Ishikawa (cell line): ENCODE measurements around the gene CHURC1.

Experiments
- CEBPB ChIP-seq: IDR thresholded peaks from 2 replicates; pipeline ENCODE4 v1.6.1; 2012
- CREB1 ChIP-seq: IDR thresholded peaks from 2 replicates; pipeline ENCODE4 v1.6.1; 2012; ENCODE audit warnings: low read depth
- EGR1 ChIP-seq: IDR thresholded peaks from 2 replicates; pipeline ENCODE4 v1.6.1; 2012
- EP300 ChIP-seq: IDR thresholded peaks from 2 replicates; pipeline ENCODE4 v1.6.1; 2012; ENCODE audit warnings: borderline replicate concordance
- FOXM1 ChIP-seq: IDR thresholded peaks from 2 replicates; pipeline ENCODE4 v1.6.1; 2012; ENCODE audit warnings: low read depth, borderline replicate concordance
- NFIC ChIP-seq: IDR thresholded peaks from 2 replicates; pipeline ENCODE4 v1.6.1; 2012
- RAD21 ChIP-seq: IDR thresholded peaks from 2 replicates; pipeline ENCODE4 v1.6.1; 2012; ENCODE audit warnings: low read depth
- TAF1 ChIP-seq: IDR thresholded peaks from 2 replicates; pipeline ENCODE4 v1.6.1; 2012; ENCODE audit warnings: low read depth, mild to moderate bottlenecking
- TCF12 ChIP-seq: IDR thresholded peaks from 2 replicates; pipeline ENCODE4 v1.6.1; 2012; ENCODE audit warnings: low read depth
- TEAD4 ChIP-seq: IDR thresholded peaks from 2 replicates; pipeline ENCODE4 v1.6.1; 2012
- YY1 ChIP-seq: IDR thresholded peaks from 2 replicates; pipeline ENCODE4 v1.6.1; 2012; ENCODE audit warnings: low read depth
- ZBTB7A ChIP-seq: IDR thresholded peaks from 2 replicates; pipeline ENCODE4 v1.6.1; 2012; ENCODE audit warnings: low read depth
- TF ChIP-seq, protein P1 (sequence below): IDR thresholded peaks from 2 replicates; pipeline ENCODE4 v1.6.1; 2012
- TF ChIP-seq, protein P2 (sequence below): IDR thresholded peaks from 2 replicates; pipeline ENCODE4 v1.6.1; 2012
- TF ChIP-seq, protein P3 (sequence below): IDR thresholded peaks from 2 replicates; pipeline ENCODE4 v1.6.1; 2012; ENCODE audit warnings: low read depth, mild to moderate bottlenecking

Gene CHURC1

DNA sequence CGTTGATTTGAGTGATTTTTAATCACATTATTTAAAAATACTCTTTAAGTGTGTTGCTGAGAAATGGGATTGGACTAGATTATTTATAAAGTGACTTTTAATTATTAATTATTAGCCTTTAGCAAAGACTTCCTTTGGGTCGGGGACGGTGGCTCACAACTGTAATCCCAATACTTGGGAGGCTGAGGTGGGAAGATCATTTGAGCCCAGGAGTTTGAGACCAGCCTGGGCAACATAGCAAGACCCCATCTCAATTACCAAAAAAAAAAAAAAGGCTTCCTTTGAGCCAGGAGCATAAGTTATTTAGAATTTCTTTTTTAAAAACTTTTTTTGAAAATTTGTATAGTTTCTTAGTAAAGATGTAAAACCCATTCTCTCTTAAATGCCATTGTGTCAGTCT lies 8.8 kb downstream of the CHURC1 start:
- no peak for TF ChIP-seq RAD21
- TF ChIP-seq CREB1: no peak
- no peak for TF ChIP-seq CEBPB
- no peak for TF ChIP-seq YY1
- no peak for TF ChIP-seq EGR1
- TF ChIP-seq EP300: no peak
- TF ChIP-seq TEAD4: no peak
- no peak for TF ChIP-seq FOXM1
- TF ChIP-seq NFIC: no peak
- TF ChIP-seq TCF12: no peak
- TF ChIP-seq, protein P1, sequence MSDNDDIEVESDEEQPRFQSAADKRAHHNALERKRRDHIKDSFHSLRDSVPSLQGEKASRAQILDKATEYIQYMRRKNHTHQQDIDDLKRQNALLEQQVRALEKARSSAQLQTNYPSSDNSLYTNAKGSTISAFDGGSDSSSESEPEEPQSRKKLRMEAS: no peak
- TF ChIP-seq TAF1: no peak
- TF ChIP-seq, protein P2, sequence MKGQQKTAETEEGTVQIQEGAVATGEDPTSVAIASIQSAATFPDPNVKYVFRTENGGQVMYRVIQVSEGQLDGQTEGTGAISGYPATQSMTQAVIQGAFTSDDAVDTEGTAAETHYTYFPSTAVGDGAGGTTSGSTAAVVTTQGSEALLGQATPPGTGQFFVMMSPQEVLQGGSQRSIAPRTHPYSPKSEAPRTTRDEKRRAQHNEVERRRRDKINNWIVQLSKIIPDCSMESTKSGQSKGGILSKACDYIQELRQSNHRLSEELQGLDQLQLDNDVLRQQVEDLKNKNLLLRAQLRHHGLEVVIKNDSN: no peak
- TF ChIP-seq ZBTB7A: no peak
- TF ChIP-seq, protein P3, sequence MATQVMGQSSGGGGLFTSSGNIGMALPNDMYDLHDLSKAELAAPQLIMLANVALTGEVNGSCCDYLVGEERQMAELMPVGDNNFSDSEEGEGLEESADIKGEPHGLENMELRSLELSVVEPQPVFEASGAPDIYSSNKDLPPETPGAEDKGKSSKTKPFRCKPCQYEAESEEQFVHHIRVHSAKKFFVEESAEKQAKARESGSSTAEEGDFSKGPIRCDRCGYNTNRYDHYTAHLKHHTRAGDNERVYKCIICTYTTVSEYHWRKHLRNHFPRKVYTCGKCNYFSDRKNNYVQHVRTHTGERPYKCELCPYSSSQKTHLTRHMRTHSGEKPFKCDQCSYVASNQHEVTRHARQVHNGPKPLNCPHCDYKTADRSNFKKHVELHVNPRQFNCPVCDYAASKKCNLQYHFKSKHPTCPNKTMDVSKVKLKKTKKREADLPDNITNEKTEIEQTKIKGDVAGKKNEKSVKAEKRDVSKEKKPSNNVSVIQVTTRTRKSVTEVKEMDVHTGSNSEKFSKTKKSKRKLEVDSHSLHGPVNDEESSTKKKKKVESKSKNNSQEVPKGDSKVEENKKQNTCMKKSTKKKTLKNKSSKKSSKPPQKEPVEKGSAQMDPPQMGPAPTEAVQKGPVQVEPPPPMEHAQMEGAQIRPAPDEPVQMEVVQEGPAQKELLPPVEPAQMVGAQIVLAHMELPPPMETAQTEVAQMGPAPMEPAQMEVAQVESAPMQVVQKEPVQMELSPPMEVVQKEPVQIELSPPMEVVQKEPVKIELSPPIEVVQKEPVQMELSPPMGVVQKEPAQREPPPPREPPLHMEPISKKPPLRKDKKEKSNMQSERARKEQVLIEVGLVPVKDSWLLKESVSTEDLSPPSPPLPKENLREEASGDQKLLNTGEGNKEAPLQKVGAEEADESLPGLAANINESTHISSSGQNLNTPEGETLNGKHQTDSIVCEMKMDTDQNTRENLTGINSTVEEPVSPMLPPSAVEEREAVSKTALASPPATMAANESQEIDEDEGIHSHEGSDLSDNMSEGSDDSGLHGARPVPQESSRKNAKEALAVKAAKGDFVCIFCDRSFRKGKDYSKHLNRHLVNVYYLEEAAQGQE: no peak

DNA sequence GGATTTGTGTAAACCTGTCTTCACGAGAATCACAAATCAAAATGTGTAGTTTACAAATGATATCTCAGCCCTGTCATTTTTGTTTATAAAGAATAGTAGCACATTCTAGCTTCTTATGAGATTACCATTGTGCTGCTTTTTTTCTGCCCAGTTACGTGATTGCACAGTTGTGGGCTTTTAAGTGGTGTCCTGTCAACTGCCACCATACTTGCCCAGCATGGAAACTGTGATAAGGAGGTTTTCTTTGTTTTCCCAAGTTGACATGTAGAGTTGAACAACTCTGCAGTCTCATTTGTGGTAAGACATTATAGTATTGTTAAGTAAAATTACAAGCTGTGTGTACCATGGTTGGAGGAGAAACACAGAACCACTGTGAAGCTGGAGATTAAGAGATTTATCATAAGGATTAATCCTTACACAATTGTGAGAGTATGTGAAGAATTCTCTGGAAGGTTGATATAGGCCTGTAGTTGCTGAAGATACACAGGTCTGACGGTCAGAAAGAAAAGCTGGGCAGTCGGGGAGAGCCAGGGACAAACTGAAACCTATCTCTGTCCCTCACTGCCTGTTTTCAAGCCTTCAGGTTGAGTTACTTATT lies 12.2 kb downstream of the CHURC1 start:
- no peak for TF ChIP-seq NFIC
- no peak for TF ChIP-seq CEBPB
- TF ChIP-seq TEAD4: no peak
- TF ChIP-seq RAD21: no peak

DNA sequence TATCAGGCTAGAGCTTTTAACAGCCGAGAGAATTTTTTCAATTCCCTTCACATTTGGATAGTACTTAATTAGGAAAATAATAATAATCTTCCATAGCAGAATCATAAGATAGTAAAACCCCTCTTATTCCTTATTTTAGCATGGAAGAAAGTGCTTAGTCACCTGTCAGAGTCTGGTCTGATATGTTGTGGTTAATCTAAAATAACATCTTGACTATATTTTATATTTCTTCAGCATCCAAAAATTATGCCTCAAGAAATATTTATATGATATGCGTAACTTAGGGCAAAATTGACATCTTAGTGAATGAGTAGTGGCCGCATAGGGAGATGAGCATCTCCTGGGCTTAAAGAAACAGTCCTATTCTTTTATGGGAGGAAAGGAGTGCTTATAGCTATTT lies 12.8 kb downstream of the CHURC1 start:
- TF ChIP-seq CEBPB (no peak), EGR1 (no peak), RAD21 (no peak), TCF12 (no peak), CREB1 (no peak), NFIC (no peak), ZBTB7A (no peak), YY1 (no peak), TEAD4 (no peak), TAF1 (no peak), EP300 (no peak), FOXM1 (no peak)
- TF ChIP-seq, protein P1: no peak
- TF ChIP-seq, protein P2: no peak
- TF ChIP-seq, protein P3: no peak

DNA sequence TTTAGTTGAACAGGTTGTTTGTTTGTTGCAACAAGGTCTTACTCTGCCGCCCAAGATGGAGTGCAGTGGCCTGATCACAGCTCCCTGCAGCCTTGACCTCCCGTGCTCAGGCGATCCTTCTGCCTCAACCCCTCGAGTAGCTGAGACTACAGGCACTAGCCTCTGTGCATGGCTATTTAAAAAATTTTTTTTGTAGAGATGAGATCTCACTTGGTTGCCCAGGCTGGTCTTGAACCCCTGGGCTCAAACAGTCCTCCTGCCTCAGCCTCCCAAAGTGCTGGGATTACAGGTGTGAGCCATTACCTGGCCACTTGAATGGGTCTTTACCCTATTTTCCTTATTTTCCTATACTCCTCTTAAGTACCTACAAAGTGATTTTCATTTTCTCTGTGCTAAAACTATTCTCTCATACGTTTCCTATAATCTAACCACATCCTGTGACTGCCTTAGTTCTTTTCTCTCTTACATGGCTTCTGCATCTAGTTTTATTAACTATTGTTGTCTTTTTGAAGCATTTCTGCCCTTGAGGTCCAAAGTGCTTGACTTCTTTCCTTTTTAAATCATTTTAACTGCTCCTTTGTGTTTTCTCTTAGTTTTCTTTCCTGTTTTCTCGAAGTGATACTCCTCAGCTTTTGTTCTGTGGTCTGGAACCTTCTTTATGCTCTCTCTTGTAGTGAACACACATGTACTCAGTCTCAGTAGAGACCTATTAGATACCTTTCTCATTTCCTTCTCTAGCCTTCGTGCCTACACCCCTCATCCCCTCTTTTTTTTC lies 14.2 kb downstream of the CHURC1 start:
- TF ChIP-seq ZBTB7A: no peak
- TF ChIP-seq TEAD4: no peak
- TF ChIP-seq RAD21: no peak
- TF ChIP-seq, protein P2: no peak
- TF ChIP-seq EGR1: no peak
- TF ChIP-seq NFIC: no peak
- no peak for TF ChIP-seq CREB1
- TF ChIP-seq, protein P3: no peak
- no peak for TF ChIP-seq FOXM1
- TF ChIP-seq, protein P1: no peak
- TF ChIP-seq TAF1: no peak
